Fibroblast of lung (primary cell): ENCODE measurements around the gene PRUNE2.

Experiments
- EZH2 ChIP-seq: IDR thresholded peaks from 2 replicates; pipeline ENCODE4 v1.5.1; 2012; ENCODE audit warnings: low read length, control low read depth, mild to moderate bottlenecking; ENCODE audit errors: missing control alignments
- TF ChIP-seq, protein P1 (sequence below), 2 donors: IDR thresholded peaks in 1 of 2; conservative IDR thresholded peaks in 1 of 2; 1 replicate in 1 of 2; 2 replicates in 1 of 2; pipeline ENCODE4 v1.5.1; 2011 to 2012; ENCODE audit warnings: low read length in 2 of 2, control low read depth in 1 of 2, inconsistent platforms in 1 of 2, low read depth in 1 of 2, mild to moderate bottlenecking in 1 of 2

DNA sequence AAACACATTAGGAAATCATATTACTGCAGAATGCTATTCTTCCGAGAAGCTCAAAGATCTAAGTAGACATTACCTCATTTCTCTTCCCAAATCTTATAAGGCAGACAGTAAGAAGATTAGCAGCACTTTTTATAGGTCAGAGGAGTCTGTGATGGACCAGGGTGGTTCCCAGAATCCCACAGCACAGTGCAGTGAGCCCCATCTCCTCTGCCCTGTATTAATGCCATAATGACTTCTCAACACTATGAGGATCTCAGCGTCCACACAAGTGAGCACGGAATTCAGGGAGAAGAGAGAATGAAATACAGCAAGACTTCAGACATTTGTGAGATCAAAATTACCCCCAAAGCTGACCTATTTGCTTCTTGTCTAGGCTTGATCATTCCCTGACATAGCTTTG, 49.9 kb downstream of the PRUNE2 start:
- no peak for TF ChIP-seq EZH2
- TF ChIP-seq, protein P1, sequence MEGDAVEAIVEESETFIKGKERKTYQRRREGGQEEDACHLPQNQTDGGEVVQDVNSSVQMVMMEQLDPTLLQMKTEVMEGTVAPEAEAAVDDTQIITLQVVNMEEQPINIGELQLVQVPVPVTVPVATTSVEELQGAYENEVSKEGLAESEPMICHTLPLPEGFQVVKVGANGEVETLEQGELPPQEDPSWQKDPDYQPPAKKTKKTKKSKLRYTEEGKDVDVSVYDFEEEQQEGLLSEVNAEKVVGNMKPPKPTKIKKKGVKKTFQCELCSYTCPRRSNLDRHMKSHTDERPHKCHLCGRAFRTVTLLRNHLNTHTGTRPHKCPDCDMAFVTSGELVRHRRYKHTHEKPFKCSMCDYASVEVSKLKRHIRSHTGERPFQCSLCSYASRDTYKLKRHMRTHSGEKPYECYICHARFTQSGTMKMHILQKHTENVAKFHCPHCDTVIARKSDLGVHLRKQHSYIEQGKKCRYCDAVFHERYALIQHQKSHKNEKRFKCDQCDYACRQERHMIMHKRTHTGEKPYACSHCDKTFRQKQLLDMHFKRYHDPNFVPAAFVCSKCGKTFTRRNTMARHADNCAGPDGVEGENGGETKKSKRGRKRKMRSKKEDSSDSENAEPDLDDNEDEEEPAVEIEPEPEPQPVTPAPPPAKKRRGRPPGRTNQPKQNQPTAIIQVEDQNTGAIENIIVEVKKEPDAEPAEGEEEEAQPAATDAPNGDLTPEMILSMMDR (conservative IDR thresholded peaks at IDR 0.05 in 1 of 2, IDR thresholded peaks at IDR 0.05 in 1 of 2; ENCODE audit: low read depth in 1 of 2, low read length in 2 of 2): no peak
